GM23248 (cell line): ENCODE data around the gene MYCBP2.

Experiments
- EZH2 ChIP-seq: fragments of 200-600 bp; sonication (generic); IDR thresholded peaks from 2 replicates; pipeline ENCODE4 v1.6.1; 2018; ENCODE audit warnings: antibody characterized with exemption, mild to moderate bottlenecking; ENCODE audit not compliant: insufficient read depth, poor library complexity, severe bottlenecking
- EZH2phosphoT487 ChIP-seq: fragments of 200-600 bp; sonication (generic); IDR thresholded peaks from 2 replicates; pipeline ENCODE4 v1.6.1; 2018; ENCODE audit warnings: antibody characterized with exemption, moderate library complexity, mild to moderate bottlenecking, low read depth; ENCODE audit not compliant: insufficient read depth

DNA sequence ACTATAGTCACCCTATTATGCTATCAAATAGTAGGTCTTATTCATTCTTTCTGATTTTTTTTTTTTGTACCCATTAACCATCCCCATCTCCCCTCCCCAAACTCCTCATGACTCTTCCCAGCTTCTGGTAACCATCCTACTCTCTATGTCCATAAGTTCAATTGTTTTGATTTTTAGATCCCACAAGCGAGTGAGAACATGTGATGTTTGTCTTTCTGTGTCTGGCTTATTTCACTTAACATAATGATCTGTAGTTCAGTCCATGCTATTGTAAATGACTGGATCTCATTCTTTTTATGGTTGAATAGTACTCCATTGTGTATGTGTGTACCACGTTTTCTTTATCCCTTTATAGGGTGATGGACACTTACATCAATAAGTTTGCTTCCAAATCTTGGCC lies 4.5 kb upstream of the MYCBP2 start:
- TF ChIP-seq EZH2 (no peak), EZH2phosphoT487 (no peak)
